Erythroblast (primary cell): Measurements from ENCODE around the gene EPHA1.

Experiments
- GATA1 ChIP-seq: IDR thresholded peaks from 2 replicates; pipeline ENCODE4 v1.6.1; 2011; ENCODE audit warnings: low read depth, mild to moderate bottlenecking, control low read depth, low read length, moderate library complexity
- POLR2A ChIP-seq: IDR thresholded peaks from 2 replicates; pipeline ENCODE4 v1.6.1; 2011; ENCODE audit warnings: mild to moderate bottlenecking, low read length

GRCh38 chr7:143408686-143409561 lies at the start of gene EPHA1:
- no peak for TF ChIP-seq POLR2A
- TF ChIP-seq GATA1, result no peak
